ENCODE results near the gene MGAT4C. TPM values are rescaled to one million over a fixed set of nuclear protein-coding genes. Genes with fewer than 3 reads are reported as not detected.

Gene MGAT4C
- total RNA-seq, 1 experiment from 2014 or later: not detected

DNA sequence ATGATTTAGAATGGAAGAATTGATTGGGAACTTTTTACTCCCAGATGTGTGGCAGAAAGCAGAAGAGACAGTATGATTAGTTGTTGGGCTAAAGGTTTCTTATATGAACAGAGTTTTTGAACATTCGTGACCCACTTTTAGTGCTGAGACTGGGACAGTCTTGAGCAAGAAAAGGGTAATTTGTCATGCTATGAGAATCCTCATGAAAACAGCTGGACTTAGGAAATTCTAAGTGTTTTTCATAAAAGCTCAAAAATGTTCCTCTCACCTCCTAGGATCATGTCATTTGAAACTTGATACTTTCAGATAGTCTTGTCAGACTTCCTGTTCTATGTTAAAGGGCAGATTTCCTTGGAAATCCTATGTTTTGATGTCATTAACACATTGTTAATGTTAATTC lies 86.1 kb downstream of the MGAT4C start:
- Mint-ChIP-seq H3K4me1 (ENCODE audit: low read depth, unreplicated experiment) (no peaks in the 10 kb centered on the region), H3K27me3 (ENCODE audit: insufficient read depth, unreplicated experiment) (peaks cover 3% of the 10 kb centered on the region), H3K36me3 (ENCODE audit: insufficient read depth, unreplicated experiment) (no peaks in the 10 kb centered on the region), H3K4me3 (ENCODE audit: unreplicated experiment) (no peak overlapping the region), H3K27ac (ENCODE audit: unreplicated experiment) (no peak overlapping the region), H3K9me3 (ENCODE audit: unreplicated experiment) (no peaks in the 10 kb centered on the region)
- no peak for TF ChIP-seq CTCF (IDR thresholded peaks at IDR 0.05; ENCODE audit: insufficient read depth in 1 of 2, low read depth in 1 of 2, low read length in 1 of 2, severe bottlenecking in 1 of 2, unreplicated experiment in 1 of 2)
- Histone ChIP-seq H3K36me3 (ENCODE audit: control insufficient read depth, insufficient read depth, low read length) (no peaks in the 10 kb centered on the region), H3K9me3 (no peaks in the 10 kb centered on the region), H3K4me3 (ENCODE audit: low read depth, low read length) (no peak overlapping the region), H3K4me1 (no peaks in the 10 kb centered on the region), H3K27me3 (replicated peaks; ENCODE audit: control insufficient read depth, insufficient read depth, low read length) (no peaks in the 10 kb centered on the region)
- intact Hi-C loops (cut with micrococcal nuclease; ENCODE audit: unreplicated experiment): no loop called here
- no TSS peak for BruUV-seq (replicated peaks)
- DNase-seq: no peak
- ChIA-PET POLR2A (no interaction called here), CTCF (no interaction called here)

DNA sequence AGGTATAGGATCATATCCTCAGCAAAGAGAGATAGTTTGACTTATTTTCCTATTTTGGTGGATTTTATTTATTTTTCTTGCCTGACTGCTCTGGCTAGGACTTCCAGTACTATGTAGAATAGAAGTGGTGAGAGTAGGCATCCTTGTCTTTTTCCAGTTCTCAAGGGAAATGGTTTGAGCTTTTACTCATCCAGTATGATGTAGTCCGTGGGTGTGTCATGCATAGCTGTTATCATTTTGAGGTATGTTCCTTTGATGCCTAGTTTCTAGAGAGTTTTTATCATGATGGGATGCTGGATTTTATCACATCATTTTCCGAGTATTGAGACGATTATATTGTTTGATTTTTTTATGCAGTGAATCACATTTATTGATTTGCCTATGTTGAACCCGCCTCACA lies 97.2 kb downstream of the MGAT4C start:
- peaks cover 4% of the 10 kb centered on the region for H3K27me3 Mint-ChIP-seq (ENCODE audit: insufficient read depth, unreplicated experiment)
- no peak overlapping the region for H3K27ac Mint-ChIP-seq (ENCODE audit: unreplicated experiment)
- TF ChIP-seq CTCF (IDR thresholded peaks at IDR 0.05; ENCODE audit: insufficient read depth in 1 of 2, low read depth in 1 of 2, low read length in 1 of 2, severe bottlenecking in 1 of 2, unreplicated experiment in 1 of 2): no peak
- ChIA-PET POLR2A (no interaction called here), CTCF (no interaction called here)
- H3K4me1 Mint-ChIP-seq (ENCODE audit: low read depth, unreplicated experiment): no peaks in the 10 kb centered on the region
- Histone ChIP-seq H3K36me3 (ENCODE audit: control insufficient read depth, insufficient read depth, low read length) (no peaks in the 10 kb centered on the region), H3K4me3 (ENCODE audit: low read depth, low read length) (no peak overlapping the region), H3K27me3 (replicated peaks; ENCODE audit: control insufficient read depth, insufficient read depth, low read length) (no peaks in the 10 kb centered on the region), H3K4me1 (no peaks in the 10 kb centered on the region), H3K9me3 (no peaks in the 10 kb centered on the region)
- no peak for DNase-seq
- no TSS peak for BruUV-seq (replicated peaks)
- H3K9me3 Mint-ChIP-seq (ENCODE audit: unreplicated experiment): no peaks in the 10 kb centered on the region
- intact Hi-C loops (cut with micrococcal nuclease; ENCODE audit: unreplicated experiment): no loop called here
- no peaks in the 10 kb centered on the region for H3K36me3 Mint-ChIP-seq (ENCODE audit: insufficient read depth, unreplicated experiment)
- H3K4me3 Mint-ChIP-seq (ENCODE audit: unreplicated experiment): no peak overlapping the region

GRCh38 chr12:86154620-86155019 lies 101.6 kb downstream of the MGAT4C start:
- H3K27ac Mint-ChIP-seq (ENCODE audit: unreplicated experiment): no peak overlapping the region
- Histone ChIP-seq H3K36me3 (ENCODE audit: control insufficient read depth, insufficient read depth, low read length) (no peaks in the 10 kb centered on the region), H3K27me3 (replicated peaks; ENCODE audit: control insufficient read depth, insufficient read depth, low read length) (no peaks in the 10 kb centered on the region), H3K9me3 (no peaks in the 10 kb centered on the region), H3K4me3 (ENCODE audit: low read depth, low read length) (no peak overlapping the region), H3K4me1 (no peaks in the 10 kb centered on the region)
- H3K36me3 Mint-ChIP-seq (ENCODE audit: insufficient read depth, unreplicated experiment): no peaks in the 10 kb centered on the region
- no peak for TF ChIP-seq CTCF (IDR thresholded peaks at IDR 0.05; ENCODE audit: insufficient read depth in 1 of 2, low read depth in 1 of 2, low read length in 1 of 2, severe bottlenecking in 1 of 2, unreplicated experiment in 1 of 2)
- H3K4me3 Mint-ChIP-seq (ENCODE audit: unreplicated experiment): no peak overlapping the region
- ChIA-PET POLR2A (no interaction called here), CTCF (no interaction called here)
- no peak for DNase-seq
- H3K9me3 Mint-ChIP-seq (ENCODE audit: unreplicated experiment): no peaks in the 10 kb centered on the region
- H3K4me1 Mint-ChIP-seq (ENCODE audit: low read depth, unreplicated experiment): no peaks in the 10 kb centered on the region
- no peaks in the 10 kb centered on the region for H3K27me3 Mint-ChIP-seq (ENCODE audit: insufficient read depth, unreplicated experiment)
- intact Hi-C loops (cut with micrococcal nuclease; ENCODE audit: unreplicated experiment): no loop called here
- BruUV-seq (replicated peaks): no TSS peak

Data from Caco-2 (cell line).